Medulla oblongata (tissue), 1 donor: ENCODE results near the gene RNF224.

ENCODE experiments used
- DNase-seq: peaks from one replicate; pipeline ENCODE4 v3.0.0-alpha.2; 2015; ENCODE audit errors: extremely low spot score

RNF224 gene

DNA sequence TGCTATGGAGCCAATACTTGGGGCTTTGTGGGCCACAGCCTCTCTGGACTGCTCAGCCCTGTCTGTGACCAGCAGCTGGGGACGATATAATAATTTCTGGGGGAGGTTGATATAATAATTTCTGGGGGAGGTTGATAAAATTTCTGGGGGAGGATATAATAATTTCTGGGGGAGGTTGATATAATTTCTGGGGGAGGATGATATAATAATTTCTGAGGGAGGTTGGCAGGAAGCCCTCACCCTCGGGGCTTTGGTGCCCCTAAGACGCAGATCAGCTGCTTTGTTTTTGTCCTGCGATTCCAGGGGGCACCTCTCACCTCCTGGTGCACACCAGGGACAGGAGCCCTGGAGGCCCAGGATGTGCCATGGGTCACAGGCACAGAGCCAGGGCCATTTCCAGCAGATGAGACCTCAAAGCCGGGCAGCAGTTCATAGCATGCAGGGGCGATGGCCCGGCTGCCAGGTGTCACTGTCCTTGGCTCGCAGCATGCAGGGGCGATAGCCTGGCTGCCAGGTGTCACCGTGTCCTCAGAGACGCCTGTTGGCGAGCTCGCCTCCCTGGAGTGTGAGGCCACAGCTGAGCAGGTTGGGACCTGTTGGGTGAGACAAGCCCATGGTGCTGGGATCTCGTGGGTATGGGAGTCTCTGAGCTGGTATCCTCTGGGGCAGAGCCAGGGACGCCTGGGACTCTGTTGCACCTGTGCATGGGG is 46.5 kb downstream of the RNF224 start:
- no peak for DNase-seq

DNA sequence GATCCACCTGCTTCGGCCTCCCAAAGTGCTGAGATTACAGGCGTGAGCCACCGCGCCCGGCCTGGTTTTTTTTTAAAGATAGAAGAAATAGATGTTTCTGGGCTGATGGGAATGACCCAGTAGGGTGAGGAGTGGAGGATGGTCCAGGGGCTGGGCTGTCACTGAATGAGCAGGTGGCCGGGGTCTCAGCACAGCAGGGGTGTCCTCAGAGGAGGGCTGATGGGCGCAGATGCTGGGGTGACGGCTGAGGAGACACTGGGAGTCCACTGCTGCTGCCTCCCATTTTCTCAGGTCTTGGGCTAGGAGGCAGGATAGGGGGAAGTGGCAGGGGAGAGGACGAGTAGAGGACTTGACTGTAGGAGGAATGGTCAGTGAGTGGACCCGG is 47.9 kb downstream of the RNF224 start:
- no peak for DNase-seq

DNA sequence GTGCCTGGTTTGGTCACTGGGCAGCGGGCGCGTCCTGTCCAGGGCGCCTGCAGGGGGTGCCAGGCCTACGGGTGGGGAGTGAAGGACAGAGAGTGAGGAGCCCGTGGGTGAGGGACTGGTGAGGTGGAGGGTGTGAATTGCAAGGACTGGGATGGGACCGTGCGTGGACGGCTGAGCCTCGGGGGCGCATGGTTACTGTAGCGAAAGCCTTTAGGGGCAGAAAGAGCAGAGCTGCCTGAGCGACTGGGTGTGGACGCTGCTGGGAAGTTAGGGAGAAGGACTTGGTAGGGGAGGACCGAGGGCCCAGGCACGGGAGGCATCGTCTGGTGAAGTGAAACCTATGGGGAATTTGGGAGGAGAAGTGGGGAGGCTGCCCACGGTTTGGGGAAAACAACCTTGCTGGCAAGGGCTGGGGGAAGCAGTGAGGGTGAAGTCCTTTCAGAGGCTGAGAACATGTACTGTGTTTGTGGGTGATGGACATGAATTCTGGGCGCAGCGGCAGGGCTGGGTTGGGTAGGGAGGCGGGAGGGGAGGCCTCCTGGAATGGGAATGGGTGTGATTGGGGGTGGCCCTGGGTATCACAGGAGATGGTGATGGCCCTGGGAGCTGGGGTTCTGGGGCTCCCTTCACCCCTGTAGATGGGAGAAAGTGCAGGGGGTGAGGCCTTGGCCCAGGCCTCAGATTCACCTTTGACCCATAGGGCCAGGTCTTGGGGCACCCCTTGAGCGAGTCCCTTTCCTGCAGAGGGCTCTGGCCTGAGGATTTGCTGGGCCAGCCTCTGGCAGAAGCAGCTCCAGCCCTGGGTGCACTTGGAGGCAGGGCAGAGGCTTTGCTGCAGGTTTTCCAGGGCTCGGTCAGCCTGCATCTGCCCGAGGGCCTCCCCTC is 48.5 kb downstream of the RNF224 start:
- DNase-seq, result no peak

DNA sequence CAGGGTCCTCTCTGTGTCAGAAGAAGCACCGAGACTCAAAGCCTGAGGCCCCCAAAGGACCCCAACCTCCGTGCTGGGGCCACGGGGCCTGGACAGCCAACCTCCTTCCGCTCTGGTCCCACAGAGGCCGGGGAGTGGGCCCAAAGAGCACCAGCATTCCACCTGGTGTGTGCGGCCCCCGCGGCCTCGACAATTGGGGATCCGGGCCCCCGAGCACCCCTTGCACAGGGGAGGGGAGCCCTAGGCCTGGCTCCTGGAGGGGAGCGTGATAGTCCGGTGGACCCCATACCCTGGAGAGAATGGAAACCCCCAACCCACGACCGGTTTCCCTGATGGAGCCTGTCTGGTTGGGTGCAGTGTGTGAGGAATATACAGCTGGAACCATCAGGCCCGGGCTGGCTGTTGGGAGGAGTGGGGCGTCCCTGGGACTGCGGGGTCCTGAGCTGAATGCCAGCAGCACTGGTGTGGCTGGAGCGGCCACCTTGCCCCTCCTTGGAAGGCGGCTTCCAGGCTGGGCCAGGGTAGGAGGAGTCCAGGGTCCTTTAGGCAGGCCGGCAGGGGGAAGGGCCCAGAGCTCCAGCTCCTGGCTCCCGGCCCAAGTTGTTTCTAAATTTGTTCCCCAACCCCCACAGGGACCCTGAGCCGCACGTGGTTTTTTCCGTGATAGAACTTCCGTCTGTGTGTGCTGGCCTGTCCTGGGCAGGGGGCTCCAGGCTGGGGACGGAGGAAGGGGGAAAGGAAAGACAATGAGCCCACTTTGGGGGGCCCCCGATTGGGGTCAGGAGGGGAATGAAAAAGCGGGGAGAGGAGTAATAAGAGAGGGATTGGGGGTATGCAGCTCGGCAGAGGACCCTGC is 49.4 kb downstream of the RNF224 start:
- no peak for DNase-seq

DNA sequence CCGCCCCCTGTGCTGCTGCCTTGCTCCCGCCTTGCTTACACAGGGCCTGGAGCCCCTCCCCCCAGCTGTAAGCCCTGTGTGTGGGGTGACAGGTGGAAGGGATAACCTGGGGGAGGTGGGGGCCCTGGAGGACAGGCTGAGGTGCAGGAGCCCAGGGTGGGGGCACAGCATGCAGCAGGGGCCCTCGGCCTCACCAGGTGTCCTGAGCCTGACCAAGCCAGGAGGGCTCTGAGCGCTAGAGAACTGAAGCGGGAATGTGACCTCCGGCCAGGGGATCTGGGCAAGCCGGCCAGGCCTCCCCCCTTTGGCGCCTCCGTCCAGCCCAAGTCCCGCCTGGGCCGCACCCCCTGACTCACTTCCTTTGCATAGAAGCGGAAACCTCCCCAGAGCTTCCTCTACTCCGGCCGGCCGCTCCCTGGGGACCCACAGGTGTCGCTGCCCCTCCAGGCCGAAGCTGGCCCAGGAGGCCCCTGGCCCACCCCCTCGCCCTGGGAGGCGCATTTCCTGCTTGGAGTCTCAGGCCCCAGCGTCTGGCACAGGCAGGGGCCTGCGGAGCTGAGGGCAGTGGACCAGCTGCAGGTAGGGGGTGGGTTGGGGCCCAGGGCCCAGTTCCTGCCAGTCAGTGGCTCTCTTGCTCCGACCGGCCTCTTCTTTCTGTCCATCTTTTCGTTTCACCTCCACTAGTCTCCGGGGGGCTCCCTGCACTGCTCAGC is 50.2 kb downstream of the RNF224 start, which contains the start of gene TOR4A:
TOR4A (plus strand) TSS at position 398 of the 713 bp plus-strand sequence. CDS start 964 bp downstream, outside the sequence.
- DNase-seq, result peak; percentile 63

DNA sequence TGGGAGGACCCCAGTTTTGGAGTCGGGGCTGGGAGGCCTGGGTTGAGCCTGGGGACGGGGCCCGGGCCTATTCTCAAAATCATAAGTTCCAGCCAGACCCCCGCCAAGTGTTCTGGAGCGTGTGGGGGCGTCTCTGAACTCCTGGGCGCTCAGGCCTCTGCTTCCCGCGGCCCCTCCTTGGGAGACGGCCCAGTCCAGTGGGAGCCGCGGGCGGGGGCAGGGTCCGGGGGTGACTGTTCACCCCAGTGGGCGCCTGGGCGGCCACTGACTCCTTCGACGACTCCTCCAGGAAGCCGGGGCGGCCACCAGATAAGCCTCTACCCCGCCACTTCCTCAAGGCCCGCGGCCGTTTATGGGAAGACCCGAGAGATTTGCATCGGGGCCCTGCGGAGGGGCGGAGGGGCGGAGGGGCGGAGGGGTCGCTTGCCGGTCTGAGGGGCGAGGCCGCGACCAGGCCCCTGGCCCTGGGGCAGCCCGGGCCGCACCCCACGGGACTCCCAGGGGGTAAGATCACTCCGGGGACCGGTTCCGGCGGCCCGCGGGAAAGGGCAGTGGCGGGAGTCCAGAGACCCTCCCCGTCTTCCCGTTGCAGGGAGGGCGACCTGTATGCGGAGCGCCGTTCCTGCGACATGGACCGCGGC is 50.9 kb downstream of the RNF224 start:
- DNase-seq, result no peak
